ENCODE measurements around the gene KLF1. TPM values are rescaled to one million over a fixed set of nuclear protein-coding genes. Genes with fewer than 3 reads are reported as not detected.
A peak's percentile ranks its signal among the peaks of the same experiment; 100 is the strongest.
"Not testable (repeated sequence)": the region's sequence is repeated elsewhere in the genome, so short reads cannot be mapped to it uniquely, and the experiment has no call there.

KLF1 gene
- polyA plus RNA-seq, 1 experiment: not detected

- TF ChIP-seq CTCF (IDR thresholded peaks at IDR 0.05; ENCODE audit: insufficient read depth, low read depth, low read length): no peak
- ChIA-PET CTCF (interaction anchor here (0.9 to 1.4 kb wide), 3 partner anchors 44 to 134 kb away, joined by 3 to 6 read pairs (median 3); no protein-coding TSS in a partner anchor), POLR2A (interaction anchor here (0.7 kb wide), 1 partner anchor 113 kb away, joined by 3 read pairs; no protein-coding TSS in a partner anchor)
- H3K27me3 ChIP-seq (ENCODE audit: control insufficient read depth, insufficient read depth, low read length): peaks cover 3% of the 10 kb centered on the region; the same call in 1 of the 2 replicates
- H3K36me3 ChIP-seq (ENCODE audit: control insufficient read depth, insufficient read depth, low read length): peaks cover 4% of the 10 kb centered on the region
- no peak for DNase-seq (ENCODE audit: low read depth)
- peak overlapping the region; percentile 98 for H3K4me3 ChIP-seq (ENCODE audit: low read depth, low read length)
Observed at GRCh38 chr19:12891553-12892021, 4.6 kb upstream of the KLF1 start.

GRCh38 chr19:12890787-12891552 is 4.0 kb upstream of the KLF1 start, which contains the start of gene GCDH:
GCDH (plus strand) TSS chr19:12891160; CDS start chr19:12891305, 145 bp downstream.
- 0 out of 2 replicates have a peak, but pooled peaks have one; percentile 7 for TF ChIP-seq CTCF (IDR thresholded peaks at IDR 0.05; ENCODE audit: insufficient read depth, low read depth, low read length)
- peak; percentile 95 for DNase-seq (ENCODE audit: low read depth)
- CTCF ChIA-PET: interaction anchor here (0.9 to 1.4 kb wide), 4 partner anchors 43 to 133 kb away, joined by 3 to 6 read pairs (median 3); no protein-coding TSS in a partner anchor
- POLR2A ChIA-PET: interaction anchor here (0.6 to 0.7 kb wide), 3 partner anchors 43 to 112 kb away, joined by 3 read pairs; partner anchors contain the start of genes FARSA and RAD23A
- peak within 1 kb of the TSS; percentile 98 for H3K4me3 ChIP-seq (ENCODE audit: low read depth, low read length)
- H3K36me3 ChIP-seq (ENCODE audit: control insufficient read depth, insufficient read depth, low read length): peaks cover 1% of the 10 kb centered on the region; the same call in 1 of the 2 replicates
- H3K27me3 ChIP-seq (ENCODE audit: control insufficient read depth, insufficient read depth, low read length): peaks cover 3% of the 10 kb centered on the region

- H3K36me3 ChIP-seq (ENCODE audit: control insufficient read depth, insufficient read depth, low read length); DNase-seq (ENCODE audit: low read depth); POLR2A ChIA-PET; H3K27me3 ChIP-seq (ENCODE audit: control insufficient read depth, insufficient read depth, low read length): not testable (repeated sequence)
- peak overlapping the region; percentile 4; the same call in 1 of the 2 replicates for H3K4me3 ChIP-seq (ENCODE audit: low read depth, low read length)
- CTCF ChIA-PET: interaction anchor here (1.0 to 1.4 kb wide), 3 partner anchors 75 to 132 kb away, joined by 3 to 6 read pairs (median 3); no protein-coding TSS in a partner anchor
Observed at GRCh38 chr19:12890299-12890786, 3.3 kb upstream of the KLF1 start.

- ChIA-PET CTCF (no interaction called here), POLR2A (no interaction called here)
Observed at GRCh38 chr19:12888006-12888603, 1.1 kb upstream of the KLF1 start.

GRCh38 chr19:12886651-12886968 is 391 bp downstream of the KLF1 start:
- ChIA-PET POLR2A (no interaction called here), CTCF (interaction anchor here (1.4 kb wide), 1 partner anchor 79 kb away, joined by 7 read pairs; no protein-coding TSS in a partner anchor)
- DNase-seq (ENCODE audit: low read depth): no peak
- Histone ChIP-seq H3K27me3 (ENCODE audit: control insufficient read depth, insufficient read depth, low read length) (peaks cover 7% of the 10 kb centered on the region), H3K4me3 (ENCODE audit: low read depth, low read length) (no peak overlapping the region), H3K36me3 (ENCODE audit: control insufficient read depth, insufficient read depth, low read length) (no peaks in the 10 kb centered on the region)
- TF ChIP-seq CTCF (IDR thresholded peaks at IDR 0.05; ENCODE audit: insufficient read depth, low read depth, low read length): no peak

More at GRCh38 chr19:12888006-12888603, 1.1 kb upstream of the KLF1 start:
- Histone ChIP-seq H3K36me3 (ENCODE audit: control insufficient read depth, insufficient read depth, low read length) (no peaks in the 10 kb centered on the region), H3K4me3 (ENCODE audit: low read depth, low read length) (no peak overlapping the region), H3K27me3 (ENCODE audit: control insufficient read depth, insufficient read depth, low read length) (peaks cover 7% of the 10 kb centered on the region)
- no peak for TF ChIP-seq CTCF (IDR thresholded peaks at IDR 0.05; ENCODE audit: insufficient read depth, low read depth, low read length)
- no peak for DNase-seq (ENCODE audit: low read depth)

All from BJ (cell line).